Eye (tissue), 1 donor: Measurements from ENCODE around the gene FREM1.
"Not testable (repeated sequence)": the region's sequence is repeated elsewhere in the genome, so short reads cannot be mapped to it uniquely, and the experiment has no call there.

Source experiments
- DNase-seq: peaks from one replicate; pipeline ENCODE4 v3.0.0-alpha.2; 2015

Gene FREM1, protein sequence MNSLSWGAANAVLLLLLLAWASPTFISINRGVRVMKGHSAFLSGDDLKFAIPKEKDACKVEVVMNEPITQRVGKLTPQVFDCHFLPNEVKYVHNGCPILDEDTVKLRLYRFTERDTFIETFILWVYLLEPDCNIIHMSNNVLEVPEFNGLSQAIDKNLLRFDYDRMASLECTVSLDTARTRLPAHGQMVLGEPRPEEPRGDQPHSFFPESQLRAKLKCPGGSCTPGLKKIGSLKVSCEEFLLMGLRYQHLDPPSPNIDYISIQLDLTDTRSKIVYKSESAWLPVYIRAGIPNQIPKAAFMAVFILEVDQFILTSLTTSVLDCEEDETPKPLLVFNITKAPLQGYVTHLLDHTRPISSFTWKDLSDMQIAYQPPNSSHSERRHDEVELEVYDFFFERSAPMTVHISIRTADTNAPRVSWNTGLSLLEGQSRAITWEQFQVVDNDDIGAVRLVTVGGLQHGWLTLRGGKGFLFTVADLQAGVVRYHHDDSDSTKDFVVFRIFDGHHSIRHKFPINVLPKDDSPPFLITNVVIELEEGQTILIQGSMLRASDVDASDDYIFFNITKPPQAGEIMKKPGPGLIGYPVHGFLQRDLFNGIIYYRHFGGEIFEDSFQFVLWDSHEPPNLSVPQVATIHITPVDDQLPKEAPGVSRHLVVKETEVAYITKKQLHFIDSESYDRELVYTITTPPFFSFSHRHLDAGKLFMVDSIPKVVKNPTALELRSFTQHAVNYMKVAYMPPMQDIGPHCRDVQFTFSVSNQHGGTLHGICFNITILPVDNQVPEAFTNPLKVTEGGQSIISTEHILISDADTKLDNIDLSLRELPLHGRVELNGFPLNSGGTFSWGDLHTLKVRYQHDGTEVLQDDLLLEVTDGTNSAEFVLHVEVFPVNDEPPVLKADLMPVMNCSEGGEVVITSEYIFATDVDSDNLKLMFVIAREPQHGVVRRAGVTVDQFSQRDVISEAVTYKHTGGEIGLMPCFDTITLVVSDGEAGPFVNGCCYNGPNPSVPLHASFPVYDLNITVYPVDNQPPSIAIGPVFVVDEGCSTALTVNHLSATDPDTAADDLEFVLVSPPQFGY (N-terminal part only)

DNA sequence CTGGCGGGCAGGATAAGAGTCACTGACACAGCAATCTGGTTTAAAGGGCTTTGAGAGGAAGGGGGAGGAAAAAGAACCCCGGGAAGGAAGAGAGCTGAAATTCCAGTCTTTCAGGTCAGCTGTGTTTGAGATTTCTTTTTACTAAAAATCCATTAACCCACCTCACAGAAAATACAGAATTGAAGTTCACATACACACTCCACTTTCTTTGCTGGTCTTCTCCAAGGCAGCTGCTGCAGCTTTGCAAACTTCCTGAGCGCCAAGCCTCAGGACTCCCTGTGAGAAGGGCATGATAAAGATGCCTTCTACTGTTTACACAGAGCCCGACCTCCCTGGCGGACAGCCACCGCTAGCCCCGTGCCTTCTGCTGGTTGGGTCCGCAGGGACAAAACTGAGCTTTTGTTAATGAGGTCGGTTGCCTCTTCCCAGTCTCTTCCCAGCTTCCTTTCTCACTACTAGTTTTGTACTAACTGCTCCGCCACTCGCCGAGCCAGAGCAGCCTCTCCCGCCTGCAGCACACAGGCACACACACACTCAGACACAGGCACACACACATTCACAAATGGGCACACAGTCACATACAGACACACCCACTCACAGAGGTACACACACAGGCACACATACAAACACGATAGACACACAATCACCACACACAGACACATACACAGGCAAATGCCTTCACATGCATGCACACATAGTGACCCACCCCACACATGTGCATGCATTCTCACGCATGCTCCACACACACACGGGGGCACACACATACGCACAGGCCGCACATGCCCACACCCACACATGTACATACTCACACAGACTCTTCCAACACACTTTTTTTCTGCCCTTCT is at the start of gene FREM1:
TSS of gene FREM1 (minus strand) at position 468 of the 845 bp plus-strand sequence. CDS start 41,451 bp downstream, outside the sequence.
- DNase-seq, result peak; percentile 83

DNA sequence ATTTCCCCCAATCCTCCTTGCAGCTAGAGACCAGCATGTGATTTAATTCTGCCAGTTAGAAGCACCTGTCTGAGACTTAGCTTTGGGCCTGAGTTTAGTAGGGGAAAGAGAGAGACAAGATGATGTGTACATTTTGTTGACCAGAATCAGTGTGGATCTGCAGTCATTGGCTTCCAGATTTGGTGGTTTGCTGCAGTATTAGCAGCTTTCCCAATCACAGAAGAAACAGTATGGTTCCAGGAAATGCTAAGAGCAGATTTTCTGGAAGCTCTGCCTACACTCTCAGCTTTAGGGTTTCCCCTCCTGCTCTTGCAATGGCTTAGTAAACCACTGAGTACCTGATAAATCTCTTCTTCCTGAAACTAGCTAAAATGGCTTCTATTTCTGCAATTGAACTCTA is 48.8 kb upstream of the FREM1 start:
- no peak for DNase-seq

DNA sequence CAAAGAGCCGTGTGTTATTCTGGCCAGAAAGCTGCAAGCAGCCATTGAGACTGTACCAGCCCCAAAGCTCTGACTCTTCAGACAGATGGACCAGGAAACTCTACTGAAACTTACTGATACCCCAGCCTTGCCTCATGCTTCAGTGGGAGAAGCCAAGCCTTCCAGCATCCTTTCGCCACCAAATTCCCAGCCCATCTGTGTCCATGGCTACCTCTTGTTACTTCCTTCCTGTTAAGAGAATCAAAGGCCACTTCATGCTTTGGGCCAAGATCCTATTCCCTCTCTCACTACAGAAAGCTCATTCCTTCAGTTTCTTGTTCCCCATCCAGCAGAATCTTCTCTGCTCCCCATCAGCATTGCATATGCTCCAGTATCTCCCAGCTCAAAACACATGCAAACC is 46.9 kb upstream of the FREM1 start:
- no peak for DNase-seq

DNA sequence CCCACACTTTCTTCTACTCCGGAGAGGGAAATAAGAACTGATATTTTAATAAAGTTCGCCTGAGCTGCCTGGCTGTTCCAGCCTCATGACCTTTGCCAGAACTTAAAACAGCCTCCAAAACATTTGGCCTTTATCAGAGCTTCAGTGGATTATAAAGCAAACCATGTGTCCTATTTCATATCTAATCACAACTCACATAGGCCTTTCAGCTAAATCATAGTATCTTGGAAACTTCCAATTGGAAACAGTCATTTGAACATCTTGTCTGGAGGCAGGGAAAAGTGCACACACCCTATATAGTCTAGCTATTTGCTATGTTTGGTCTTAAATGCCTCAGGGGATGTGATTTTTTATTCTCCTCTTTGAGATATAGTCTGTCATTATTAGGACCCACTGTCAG is 46.0 kb upstream of the FREM1 start:
- DNase-seq, result peak; percentile 21

- DNase-seq, result no peak
These were observed 35.1 kb upstream of the FREM1 start for GRCh38 chr9:14945351-14945750.

GRCh38 chr9:14941501-14942405 is 31.5 kb upstream of the FREM1 start:
- no peak for DNase-seq

DNA sequence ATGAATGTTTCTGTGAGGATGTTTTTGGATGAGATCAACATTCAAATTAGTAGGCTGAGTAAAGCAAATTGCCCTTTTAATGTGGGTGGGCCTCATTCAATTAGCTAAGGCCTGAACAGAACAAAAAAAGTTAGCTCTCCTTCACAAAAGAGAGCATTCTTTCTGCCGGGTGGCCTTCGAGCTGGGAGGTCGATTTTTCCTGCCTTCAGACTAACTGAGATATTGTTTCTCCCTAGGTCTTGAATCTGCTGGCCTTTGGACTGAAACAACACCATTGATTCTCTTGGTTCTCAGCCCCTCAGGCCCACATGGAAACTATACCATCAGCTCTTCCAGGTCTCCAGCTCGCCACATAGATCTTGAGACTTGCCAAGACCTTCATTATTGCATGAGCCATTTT is 29.1 kb upstream of the FREM1 start:
- DNase-seq, result no peak

DNA sequence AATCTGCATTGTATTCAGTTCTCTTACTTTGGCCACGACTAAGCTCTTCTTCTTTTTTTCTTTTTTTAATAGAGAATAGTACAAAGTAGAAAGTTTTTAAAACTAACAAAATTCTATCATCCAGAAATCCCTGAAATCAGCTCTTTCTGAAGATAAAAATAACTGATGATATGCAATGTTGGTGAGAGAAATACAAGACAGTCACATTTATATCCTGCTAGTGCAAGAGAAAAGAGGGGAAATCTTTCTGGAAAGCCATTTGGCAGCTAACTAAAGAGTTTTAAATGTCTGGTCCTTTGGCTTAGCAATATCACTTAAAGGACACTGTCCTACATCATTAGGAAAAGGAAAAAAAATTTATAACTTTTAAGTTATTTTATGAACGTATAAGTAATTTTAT is 27.0 kb upstream of the FREM1 start:
- DNase-seq, result no peak

GRCh38 chr9:14936491-14936890 is 26.3 kb upstream of the FREM1 start:
- peak; percentile 36 for DNase-seq

DNA sequence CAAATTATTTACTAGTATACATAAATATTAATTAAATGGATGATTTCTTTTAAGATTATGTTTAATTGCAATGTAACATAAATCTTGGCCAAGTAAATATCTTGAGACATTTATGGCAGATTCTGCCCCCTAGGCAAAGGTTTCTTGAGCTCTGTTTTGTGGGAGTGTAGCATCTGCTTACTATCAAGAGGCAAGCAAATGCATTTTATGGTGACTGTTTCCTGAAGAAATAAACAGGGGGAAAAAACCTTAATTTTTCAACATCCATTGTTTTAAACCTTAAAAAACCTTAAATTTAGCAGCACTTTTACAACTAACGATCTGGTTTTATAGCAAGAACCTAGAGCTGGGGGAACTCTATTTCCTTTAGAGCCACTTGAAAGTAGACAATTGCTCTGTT is 25.7 kb upstream of the FREM1 start:
- peak; percentile 29 for DNase-seq

GRCh38 chr9:14935106-14935751 is 25.0 kb upstream of the FREM1 start:
- DNase-seq, result peak; percentile 62

GRCh38 chr9:14932641-14933040 is 22.4 kb upstream of the FREM1 start:
- no peak for DNase-seq

DNA sequence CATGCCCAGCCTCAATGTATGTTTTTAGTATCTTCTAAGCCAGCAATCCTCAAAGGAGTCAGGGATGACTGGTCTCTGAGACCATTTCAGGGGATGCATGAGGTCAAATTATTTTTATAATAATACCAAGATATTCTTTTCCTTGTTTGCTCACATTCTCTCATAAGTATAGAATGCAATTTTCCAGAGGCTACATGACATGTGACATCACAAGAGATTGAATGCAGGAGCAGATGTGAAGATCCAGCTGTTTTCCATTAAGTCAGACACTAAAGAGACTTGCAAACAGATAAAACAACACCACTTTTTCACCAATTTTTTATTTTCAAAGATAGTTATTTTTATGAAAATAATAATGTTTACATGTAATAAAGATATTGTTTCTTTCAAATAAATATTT is 22.0 kb upstream of the FREM1 start:
- DNase-seq, result peak; percentile 41

DNA sequence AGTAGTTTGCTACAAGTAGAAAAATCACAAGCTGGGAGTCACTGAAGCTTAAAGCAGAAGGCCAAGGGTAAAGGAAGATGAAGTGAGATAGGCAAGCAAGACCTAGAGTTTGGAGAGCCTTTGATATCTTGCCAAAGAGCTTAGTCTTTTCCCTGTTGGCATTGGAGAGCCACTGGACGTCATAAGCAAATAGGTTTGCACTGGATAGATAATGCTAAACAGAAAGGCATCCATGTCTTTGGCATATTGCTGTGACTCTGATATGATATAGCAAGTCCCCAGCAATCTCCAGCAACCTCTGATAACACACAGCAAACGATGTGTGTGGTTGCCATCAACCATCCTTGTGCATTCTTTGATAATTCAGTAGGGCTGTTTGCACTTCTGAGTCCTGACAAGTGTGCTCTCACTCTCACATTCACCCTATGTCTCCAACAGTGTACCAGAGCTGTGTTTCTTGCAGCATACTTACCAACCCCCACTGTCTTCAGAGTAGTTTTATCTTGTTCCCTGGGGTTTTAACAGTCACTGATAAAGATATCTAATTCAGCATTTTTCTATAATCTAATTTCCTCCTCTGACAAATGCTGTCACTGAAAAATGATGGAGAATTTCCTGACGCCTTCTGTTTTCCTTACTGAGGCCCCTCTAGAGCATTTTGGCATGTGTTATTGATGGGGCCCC is 16.9 kb upstream of the FREM1 start:
- no peak for DNase-seq

DNA sequence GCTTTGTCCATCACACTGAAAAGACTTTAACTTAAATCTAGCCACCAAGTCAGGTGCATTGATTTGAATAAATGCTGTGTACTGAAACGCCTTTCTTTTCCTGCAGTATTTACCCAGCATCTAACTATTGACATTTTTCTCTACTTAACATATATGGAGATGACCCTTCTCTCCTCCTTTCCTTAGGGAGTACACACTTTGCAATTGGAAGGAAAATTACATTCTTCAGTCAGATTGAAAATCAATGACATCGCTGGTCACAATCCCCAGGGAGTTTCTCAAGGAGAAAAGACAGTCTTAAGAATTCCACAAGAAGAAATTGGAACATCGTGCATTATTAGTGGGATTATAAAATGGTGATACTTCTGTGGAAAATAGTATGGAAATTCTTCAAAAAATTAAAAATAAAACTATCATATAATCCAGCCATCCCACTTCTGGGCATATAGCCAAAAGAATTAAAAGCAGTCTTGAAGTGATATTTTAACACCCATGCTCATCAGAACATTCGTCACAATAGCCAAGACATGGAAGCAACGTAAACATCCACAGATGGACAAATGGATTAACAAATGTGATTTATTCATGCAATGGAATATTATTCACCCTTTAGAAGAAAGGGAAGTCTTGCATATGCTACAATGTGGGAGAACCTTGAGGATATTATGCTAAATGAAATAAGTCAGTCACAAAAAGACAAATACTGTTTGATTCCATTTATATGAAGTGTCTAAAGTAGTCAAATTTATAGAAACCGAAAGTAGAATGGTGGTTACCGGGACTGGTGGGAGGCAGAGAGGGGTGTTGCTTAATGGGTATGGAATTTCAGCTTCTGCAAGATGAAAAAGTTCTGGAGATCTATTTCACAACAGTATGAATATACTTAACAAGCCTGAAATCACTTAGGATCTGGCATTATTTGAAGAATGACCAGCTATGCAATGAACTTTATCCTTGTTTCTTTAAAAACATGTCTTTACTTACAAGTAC is 14.3 kb upstream of the FREM1 start:
- DNase-seq, result no peak

- no peak for DNase-seq
These were observed 13.5 kb upstream of the FREM1 start for GRCh38 chr9:14923701-14924100.

DNA sequence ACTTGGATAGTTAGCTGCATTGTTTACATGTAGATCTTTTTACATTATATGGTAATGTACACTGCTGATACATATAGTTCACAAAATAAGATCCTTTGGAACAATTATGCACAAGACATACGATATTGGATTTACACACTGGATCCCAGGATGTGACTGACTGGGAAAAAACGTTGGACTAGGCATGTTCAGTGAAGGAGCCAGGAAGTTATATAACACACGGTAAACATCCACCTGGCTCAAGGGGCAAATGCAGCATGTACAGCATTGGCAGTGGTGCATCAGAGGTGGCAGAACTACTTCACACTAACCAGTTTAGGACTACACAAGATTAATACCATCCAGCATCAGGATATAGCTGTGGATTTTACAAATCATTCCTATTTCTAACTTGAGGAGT is 10.6 kb upstream of the FREM1 start:
- DNase-seq, result not testable (repeated sequence)

GRCh38 chr9:14913366-14913765 is 3.1 kb upstream of the FREM1 start:
- no peak for DNase-seq

- no peak for DNase-seq
These were observed 2.6 kb upstream of the FREM1 start for GRCh38 chr9:14912859-14913258.
